Kidney tubule cell (primary cell): ENCODE measurements around the gene PTPRG.
"Not testable (repeated sequence)": the region's sequence is repeated elsewhere in the genome, so short reads cannot be mapped to it uniquely, and the experiment has no call there.

Source experiments
- DNase-seq: peaks from one replicate; pipeline ENCODE4 v3.0.0-alpha.2; 2018; ENCODE audit warnings: low spot score

The PTPRG gene

DNA sequence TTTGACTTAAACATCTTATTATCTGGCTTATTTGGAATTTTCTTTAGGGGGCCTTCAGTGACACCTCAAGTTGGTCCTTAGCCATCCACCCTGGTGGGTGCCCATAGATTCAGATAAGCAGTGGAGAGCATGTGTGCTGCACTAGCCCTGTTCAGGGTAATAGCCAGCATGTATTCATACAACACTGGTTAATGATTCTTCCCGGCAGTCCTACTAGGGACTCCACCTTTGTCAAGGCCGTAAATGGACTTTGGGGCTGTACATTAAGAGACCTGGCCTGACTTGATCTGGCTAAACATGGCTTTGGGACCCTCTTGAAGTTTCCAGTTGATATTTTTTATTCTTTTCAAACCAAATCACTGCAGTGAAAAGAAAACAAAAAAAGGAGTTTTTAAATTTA lies 125.8 kb downstream of the PTPRG start:
- DNase-seq = peak; percentile 38

DNA sequence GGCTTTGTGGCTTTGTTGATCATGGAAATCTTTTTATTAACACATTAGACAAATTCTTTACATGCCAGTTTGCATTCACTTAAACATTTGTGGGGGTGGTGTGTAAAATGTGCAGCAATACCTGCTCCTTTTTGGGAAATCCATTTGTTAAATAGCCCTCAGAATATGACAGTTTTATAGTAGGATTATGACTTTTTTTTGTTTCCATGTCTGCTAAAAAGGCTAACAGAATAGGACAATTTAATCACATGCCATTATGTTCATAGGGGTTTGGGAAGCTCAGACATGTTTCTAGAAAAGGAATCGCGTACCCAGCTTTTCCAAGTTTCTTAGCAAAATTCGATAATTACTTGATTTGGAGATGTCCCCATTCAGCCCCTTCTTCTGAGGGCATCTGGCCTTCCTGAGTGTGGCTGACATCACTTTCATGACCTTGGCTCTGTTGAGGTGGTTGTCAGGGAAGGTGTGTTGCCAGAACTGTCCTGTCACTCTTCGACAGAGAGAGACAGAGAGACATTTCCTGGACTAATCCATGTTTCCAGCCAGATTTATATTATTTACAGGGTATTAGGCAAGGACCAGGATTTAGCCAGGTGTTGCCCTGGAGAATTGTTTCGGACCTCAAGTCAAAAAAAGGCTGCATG lies 126.4 kb downstream of the PTPRG start:
- DNase-seq = no peak

DNA sequence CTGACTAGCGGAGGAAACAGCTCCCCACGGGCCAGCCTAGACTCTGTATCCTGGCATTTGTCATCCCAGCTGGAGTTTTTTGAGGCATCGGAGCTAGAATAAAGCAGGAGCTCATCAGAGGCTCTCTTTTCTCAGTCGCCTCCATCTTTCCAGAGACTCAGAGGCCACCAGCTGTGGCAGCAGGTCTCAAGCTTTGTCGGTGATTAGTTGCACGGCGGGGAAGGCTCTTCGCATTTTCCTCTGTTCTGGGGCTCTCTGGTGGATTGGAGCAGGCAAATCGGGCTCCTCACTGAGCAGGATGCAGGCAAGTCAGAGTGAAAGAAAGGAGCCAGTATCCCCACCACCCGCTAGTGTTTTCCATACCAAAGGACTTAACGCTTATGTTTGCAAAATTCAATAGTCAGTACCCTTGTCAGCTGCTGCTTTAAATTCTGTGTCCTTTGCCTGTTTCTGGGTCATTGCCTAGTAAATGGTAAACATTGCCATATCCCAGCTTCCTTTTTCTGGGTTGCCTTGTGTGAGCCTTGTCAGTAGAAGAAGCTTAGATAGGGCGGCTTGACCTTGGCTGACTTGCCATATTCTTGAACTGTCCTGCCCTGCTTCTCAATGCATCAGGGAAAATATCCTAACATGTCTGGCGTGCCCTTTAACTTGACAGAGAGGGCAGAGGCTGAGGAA lies 127.1 kb downstream of the PTPRG start:
- DNase-seq = no peak

GRCh38 chr3:61690016-61690415 lies 128.6 kb downstream of the PTPRG start:
- no peak for DNase-seq

- DNase-seq = no peak
Observed at GRCh38 chr3:61691466-61691865, 130.1 kb downstream of the PTPRG start.

- no peak for DNase-seq
Observed at GRCh38 chr3:61697301-61697700, 135.9 kb downstream of the PTPRG start.

DNA sequence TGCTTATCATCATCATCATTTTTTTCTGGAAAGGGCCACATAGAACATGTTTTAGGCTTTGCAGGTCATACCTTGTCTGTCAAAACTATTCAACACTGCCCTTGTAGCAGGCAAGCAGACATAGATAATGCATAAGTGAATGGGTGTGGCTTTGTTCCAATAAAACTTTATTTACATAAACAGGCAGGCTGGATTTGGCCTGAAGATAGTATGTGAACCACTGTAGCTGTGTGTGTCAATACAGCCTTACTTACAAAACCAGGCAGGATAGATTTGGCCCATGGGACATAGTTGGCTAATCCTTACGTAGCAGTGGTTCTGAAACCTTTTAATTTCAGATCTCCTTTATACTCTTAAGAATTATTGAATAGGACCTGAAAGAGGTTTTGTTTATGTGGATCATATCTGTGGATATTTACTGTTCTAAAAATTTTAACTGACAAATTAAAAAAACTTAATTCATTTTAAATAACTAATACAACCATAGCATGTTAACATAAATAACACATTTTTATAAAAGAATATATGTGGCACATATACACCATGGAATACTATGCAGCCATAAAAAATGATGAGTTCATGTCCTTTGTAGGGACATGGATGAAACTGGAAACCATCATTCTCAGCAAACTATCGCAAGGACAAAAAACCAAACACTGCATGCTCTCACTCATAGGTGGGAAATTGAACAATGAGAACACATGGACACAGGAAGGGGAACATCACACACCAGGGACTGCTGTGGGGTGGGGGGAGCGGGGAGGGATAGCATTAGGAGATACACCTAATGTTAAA lies 137.1 kb downstream of the PTPRG start:
- not testable (repeated sequence) for DNase-seq

DNA sequence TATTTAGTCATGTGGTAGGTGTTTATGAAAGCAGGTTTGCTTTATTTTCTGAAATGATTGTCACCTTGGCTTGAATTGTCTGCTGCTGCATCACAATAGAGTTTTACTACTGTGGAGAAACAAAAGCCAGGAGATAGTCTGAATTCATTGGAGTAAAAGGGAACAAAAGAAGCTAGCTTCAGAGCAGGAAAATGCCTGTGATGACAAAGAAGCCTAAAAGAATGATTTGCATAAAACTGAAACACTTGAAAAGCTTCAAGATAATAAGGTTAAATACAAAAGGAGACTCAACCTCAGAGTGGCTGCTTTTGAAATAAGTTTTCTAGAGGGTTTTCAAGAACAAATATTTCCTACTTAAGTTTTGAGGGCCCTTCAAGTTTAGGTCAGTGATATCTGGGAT lies 138.3 kb downstream of the PTPRG start:
- no peak for DNase-seq

- no peak for DNase-seq
Observed at GRCh38 chr3:61701011-61701410, 139.6 kb downstream of the PTPRG start.

DNA sequence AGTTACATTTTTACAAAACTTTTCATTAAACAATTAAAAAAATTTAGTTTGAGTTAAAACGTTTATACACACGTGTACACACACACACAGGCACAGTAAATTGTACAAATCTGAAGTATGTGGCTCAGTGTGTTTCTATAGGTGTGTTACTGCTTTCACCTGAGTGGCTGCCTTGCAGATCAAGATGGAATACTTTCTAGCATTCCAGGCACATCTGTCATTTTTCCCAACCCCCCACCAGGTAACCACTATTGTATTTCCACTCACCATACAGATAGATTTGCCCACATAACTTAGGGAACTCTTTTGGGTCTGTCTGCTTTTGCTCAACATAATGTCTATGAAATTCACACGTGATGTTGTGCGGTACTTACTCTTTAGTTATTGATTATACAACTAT lies 141.1 kb downstream of the PTPRG start:
- DNase-seq = peak; percentile 49

GRCh38 chr3:61704807-61705206 lies 143.4 kb downstream of the PTPRG start:
- peak; percentile 63 for DNase-seq

GRCh38 chr3:61707492-61707891 lies 146.1 kb downstream of the PTPRG start:
- DNase-seq = no peak

DNA sequence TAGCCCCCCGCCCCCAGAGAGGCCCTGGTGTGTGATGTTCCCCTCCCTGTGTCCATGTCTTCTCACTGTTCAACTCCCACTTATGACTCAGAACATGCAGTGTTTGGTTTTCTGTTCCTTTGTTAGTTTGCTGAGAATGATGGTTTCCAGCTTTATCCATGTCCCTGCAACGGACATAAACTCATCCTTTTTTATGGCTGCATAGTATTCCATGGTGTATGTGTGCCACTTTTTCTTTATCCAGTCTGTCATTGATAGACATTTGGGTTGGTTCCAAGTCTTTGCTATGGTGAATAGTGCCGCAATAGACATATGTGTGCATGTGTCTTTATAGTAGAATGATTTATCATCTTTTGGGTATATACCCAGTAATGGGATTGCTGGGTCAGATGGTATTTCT lies 149.5 kb downstream of the PTPRG start:
- DNase-seq = not testable (repeated sequence)

DNA sequence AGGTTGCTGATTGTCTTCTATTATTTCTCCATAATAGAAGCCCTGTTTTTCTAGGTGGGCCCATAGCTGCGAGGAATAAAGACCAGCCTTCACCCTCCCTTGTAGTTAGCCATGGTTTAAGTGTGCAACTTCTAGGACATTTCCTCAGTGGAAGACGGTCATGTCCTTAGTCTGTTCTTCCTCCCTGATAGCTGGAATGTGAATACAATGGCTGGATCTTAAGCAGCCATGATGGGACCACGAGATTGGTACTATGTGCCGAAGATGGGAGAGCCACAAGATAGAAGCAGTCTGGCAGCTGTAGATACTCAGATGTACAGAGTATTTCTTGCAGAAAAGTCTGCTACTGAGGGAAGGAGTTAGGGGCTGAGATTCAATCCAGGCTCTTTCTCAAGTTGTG lies 152.9 kb downstream of the PTPRG start:
- DNase-seq = no peak

DNA sequence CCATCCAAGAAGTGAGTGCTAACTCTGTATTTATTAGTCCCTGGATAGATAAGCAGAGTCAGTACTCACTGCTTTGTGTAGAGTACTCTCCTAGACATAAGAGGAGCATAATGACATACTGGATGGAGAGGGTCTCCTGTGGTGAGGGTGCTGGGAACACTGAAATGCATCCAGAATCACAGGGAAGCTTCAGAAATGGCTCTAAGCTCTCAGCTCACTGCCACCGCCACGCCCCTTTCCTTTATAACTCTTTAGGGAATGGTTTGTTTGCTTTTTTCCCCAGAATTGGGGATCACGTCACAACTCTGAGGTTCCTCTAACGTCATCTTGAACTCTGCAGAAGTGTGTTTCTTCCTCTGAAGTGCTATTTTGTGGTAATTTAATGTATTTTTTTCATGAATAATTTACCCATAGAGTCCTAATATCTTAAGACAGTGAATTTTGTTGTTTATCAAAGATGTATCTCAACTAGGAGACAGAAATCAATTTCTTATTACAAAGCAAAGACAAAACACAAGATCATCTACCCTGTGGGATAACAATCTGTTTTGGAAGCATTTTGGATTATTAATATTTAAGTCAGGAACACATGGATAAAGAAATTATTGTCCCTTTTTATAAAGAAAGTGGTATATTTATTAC lies 154.6 kb downstream of the PTPRG start:
- no peak for DNase-seq

- DNase-seq = not testable (repeated sequence)
Observed at GRCh38 chr3:61716693-61717092, 155.3 kb downstream of the PTPRG start.

GRCh38 chr3:61718565-61718964 lies 157.2 kb downstream of the PTPRG start:
- DNase-seq = no peak

DNA sequence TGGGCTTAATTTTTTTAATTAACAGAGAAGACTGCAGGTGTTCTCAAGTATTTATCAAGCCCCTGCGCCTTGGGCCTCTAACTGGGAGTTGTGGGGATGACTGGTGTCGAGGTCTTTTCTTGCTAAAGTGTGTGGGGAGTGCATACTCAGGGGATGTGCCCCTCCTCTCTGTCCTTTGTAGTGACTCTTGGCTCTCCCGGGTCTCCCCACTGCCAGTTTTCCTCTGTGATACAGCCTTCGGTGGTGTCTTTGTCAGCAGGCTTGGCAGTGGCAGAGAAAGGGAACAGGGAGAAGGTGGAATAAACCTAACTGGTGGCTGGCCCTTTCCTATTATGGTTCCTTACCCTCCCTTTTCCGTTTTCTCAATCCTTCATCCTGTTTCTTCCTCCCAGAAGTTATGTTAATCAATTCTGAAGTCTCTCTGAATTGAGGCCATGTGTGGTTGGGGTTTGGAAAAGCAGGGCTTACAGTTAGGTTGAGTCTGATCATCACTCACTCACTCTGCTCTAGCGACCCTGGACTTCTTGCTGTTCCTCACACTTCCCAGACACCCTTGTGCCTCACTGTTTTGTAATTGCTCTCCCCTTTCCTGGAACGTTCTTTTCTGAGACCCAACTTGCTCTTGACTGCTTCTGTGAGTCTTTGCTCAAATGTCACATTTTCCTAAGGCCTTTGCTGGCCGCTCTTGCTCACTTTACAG lies 158.1 kb downstream of the PTPRG start:
- no peak for DNase-seq

DNA sequence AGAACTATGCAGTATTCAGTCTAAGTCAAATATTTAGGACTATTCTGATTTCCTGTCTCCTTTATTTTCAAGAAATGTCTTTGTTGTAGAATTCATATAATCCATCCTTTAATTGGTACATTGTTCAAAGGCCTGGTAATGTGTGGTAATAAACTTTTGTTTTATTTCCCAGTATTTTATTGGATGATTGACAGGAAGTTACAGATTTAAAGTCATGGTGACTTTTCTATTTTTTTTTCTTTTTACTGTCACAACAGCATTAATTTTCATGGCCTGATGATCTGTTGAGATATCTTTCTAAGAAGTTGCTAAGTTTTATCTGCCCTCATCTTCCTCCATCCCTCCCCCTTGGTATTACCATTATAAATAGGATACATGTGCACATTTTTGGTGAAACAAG lies 161.7 kb downstream of the PTPRG start:
- DNase-seq = no peak

DNA sequence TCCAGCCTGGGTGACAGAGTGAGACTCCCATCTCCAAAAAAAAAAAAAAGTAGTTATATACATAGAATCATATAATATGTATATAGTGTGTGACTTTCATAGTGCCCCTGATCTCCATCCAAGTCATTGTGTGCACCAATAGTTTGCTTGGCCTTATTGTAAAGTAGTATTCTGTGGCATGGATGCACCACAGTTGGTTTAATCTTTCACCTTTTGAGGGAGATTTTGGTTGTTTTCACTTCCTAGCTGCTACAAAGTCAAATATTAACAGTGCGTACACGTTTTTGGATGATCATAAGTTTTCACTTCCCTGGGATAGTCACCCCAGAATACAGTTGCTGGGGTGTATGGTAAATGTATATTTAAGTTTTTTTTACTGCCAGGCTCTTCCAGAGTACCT lies 162.8 kb downstream of the PTPRG start:
- no peak for DNase-seq

GRCh38 chr3:61724801-61725200 lies 163.4 kb downstream of the PTPRG start:
- DNase-seq = no peak

- DNase-seq = peak; percentile 75
Observed at GRCh38 chr3:61725851-61726333, 164.5 kb downstream of the PTPRG start.
